Activated CD4-positive, alpha-beta T cell treated with anti-CD3 and anti-CD28 coated beads, Interleukin-2, amount 50 U/mL, for 48 hours (primary cell): ENCODE data around the gene ATXN1.

Experiments
- DNase-seq, 2 experiments: peaks; one replicate each; pipeline ENCODE4 v3.0.0-alpha.2; 2020

The ATXN1 gene

GRCh38 chr6:16761471-16762267, 409 bp upstream of the ATXN1 start:
- DNase-seq, result peak; percentile 84 to 86

DNA sequence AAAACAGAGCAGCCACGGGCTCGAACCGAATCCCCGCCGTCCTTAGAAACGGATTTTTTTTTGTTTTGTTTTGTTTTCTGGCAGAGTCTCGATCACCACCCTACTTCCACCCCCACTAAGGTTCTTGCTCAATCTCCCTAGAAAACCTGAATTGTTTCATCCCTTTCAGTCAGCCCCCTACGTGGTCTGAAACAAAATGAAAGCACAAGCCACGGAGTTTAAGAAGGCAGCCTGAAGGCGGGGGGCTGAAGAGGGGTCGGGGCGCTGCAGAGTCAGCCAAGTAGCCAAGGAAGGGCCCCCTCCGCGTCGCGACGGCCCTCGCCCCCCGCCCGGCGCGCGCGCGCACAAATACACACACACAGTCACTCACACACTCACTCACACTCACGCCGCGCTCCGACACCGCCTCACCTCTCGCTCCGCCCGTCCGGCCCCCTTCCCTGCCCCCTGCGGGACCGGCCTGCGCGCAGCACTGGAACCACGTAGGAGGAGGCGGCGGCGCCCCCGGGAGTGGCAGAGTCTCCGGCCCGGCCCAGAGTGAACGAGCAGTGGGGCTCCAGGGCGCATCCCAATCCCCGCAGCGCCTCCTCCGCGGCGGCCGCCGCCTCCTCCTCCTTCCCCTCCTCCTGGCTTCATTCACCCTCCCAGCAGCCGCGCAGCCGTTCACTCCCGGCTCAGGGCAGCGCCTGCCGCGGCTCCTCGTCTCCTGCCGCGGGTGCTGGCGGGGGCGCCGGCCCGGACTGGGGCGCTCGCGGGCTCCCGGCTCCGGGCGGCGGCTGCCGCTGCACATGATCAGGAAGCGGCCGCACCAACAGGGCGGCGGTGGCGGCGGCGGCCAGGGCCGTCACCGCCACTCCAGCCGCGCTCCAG, 1.4 kb downstream of the ATXN1 start:
- peak; percentile 70 to 80 for DNase-seq

GRCh38 chr6:16759181-16759645, 2.0 kb downstream of the ATXN1 start:
- no peak for DNase-seq

- no peak for DNase-seq
Observed at GRCh38 chr6:16758163-16758975, 2.9 kb downstream of the ATXN1 start.

- no peak for DNase-seq
Observed at GRCh38 chr6:16757332-16757731, 3.9 kb downstream of the ATXN1 start.

- DNase-seq, result no peak
Observed at GRCh38 chr6:16756660-16757255, 4.5 kb downstream of the ATXN1 start.

DNA sequence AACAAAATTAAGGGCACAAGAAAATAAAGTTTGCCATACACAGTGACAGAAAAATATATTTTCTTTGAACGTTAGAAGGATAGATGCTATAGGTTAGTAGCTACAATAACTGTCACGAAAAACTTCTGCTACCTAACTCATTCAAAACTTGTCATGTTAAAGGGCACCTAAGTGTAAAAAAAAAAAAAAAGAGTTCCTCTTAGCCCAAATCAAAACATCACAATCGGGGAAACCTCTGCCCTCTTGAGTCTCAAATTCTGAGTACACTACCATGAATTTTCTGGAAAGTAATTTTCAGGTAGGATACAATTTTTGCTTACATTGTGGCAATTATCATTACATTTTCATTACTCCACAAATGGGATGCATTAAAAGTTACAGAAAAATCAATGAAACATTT, 5.7 kb downstream of the ATXN1 start:
- no peak for DNase-seq

- DNase-seq, result no peak
Observed at GRCh38 chr6:16754876-16755275, 6.4 kb downstream of the ATXN1 start.

DNA sequence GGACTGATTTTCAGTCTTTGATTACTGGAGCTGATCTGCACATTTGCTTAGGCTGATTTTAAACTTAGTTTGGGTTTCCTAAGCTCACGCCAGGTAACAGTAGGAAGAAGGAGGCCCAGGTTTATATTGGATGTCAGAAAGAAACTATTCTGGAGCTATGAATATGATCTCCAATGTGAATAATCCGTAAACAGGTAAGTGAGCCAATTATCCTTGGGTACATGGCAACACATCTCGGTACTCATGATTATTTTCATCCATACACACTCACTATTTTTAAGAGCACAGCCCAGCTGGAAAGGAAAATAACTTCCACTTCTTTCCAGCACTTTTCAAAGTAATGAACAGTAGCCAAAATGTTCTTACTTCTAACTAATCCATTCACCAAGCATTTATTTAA, 7.0 kb downstream of the ATXN1 start:
- no peak for DNase-seq

DNA sequence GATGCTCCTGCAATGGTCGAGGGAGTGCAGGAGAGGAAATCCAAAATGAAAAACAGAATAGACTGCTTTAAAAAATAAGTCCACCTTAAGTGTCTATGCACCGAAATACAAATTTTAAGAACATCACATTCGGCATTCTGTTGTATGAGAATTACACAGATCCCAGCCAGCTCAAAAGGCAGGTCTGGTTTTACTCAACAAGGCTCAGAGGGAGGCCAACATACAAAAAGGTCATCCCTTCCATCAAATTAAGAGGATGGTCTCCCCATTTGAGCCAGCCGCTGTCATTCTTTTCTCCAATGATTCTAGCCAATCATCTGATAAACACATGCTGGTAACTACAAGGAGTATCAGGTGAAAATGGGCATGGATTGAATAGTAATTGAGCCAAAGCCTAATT, 7.9 kb downstream of the ATXN1 start:
- no peak for DNase-seq

DNA sequence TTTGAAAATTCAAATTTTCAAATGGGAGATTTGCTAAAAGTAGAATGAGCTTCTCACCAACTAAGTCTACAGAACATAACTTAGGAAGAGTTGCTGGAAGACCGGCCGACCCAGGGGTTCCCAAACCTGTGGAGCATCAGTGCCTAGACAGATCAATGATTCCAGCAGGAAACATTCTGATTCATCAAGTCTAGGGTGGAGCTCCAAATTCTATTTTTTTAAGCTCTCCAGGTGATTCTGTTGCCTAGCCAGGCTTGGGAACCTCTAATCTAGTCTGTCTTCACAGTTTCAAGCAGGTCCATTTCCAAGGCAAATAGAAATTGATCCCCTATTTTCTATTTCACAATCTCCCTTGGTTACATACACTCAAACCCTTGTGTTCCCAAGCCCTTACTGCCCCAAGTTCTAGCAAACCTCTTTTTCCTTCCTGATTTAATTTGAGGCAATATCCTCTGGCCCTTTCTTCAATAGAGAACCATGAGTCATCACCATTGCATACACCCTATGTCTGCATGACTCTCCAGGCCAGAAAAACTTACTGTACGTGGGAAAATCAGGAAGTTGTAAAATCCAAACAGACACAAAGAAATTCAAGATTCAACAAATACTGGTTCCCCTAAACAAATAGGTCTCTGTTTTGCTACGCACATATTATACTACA, 8.9 kb downstream of the ATXN1 start:
- DNase-seq, result no peak

DNA sequence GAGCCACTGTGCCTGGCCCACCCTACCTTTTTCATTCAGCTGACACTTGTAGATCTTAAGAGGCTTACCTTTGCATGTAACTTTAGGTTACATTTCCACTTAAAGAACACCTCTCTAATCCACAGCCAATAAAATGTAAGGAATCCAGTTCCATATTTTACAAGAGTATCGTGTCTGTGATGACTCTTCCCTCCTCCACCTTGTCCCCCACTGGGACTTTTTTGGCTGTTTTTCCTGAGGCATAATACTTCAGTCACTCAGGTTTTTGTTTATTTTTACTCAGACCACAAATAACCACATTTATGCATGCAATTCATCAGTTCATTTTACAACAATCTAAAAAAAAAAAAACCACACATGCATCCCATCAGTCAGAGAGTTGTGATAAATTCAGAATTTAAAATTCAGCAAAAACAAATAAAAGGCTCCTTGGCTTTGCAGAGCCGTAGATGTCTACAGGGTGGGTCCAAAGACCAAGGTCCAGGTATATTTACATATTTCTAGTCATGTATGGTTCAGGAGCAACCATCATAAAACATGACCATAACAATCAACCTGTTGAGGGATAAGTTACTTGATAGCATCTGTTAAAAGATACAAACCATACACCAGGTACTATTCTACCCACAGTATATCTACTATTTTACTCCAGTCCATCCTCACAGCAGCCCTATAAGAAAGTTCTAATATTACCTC, 9.9 kb downstream of the ATXN1 start:
- no peak for DNase-seq

DNA sequence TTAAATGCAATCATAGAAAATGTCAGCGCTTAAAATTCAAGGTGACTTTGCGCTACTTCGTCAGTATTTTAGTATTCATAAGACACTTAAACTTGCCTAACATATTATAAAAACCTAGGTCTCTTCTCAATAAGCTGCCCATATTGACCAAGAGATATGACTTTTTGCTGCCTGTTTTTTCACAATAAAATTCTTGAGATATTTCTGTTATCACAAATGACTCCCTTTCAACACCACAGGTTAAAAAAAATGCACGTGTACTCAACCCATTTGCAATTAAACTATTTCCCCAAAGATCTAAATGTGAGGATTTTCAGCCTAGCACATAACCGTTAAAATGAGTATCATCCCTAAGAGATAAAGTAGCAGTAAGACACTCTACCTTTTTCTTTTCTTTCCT, 10.7 kb downstream of the ATXN1 start:
- no peak for DNase-seq

GRCh38 chr6:16749516-16750485, 11.5 kb downstream of the ATXN1 start:
- DNase-seq, result no peak

DNA sequence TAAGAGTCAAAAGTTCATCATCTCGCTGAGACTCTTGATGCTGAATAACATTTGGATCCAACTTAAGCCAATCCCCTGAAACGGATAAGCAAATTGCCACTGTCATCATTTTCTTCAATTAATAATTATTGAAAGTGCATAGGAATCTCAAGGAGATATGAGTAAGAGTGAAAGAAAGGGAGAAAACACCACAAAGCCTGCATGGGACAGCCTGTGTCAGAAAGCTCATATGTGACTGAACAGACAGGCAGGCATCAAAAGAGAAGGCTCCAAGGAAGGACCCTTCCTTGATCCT, 13.3 kb downstream of the ATXN1 start:
- no peak for DNase-seq

GRCh38 chr6:16747232-16748024, 13.8 kb downstream of the ATXN1 start:
- DNase-seq, result no peak

- no peak for DNase-seq
Observed at GRCh38 chr6:16746812-16747211, 14.4 kb downstream of the ATXN1 start.

- DNase-seq, result no peak
Observed at GRCh38 chr6:16746401-16746800, 14.9 kb downstream of the ATXN1 start.

GRCh38 chr6:16743664-16744210, 17.5 kb downstream of the ATXN1 start:
- DNase-seq, result no peak
